Right kidney (tissue), 9 donors: Measurements from ENCODE around the gene KIR3DL2.
"Not testable (repeated sequence)": the region's sequence is repeated elsewhere in the genome, so short reads cannot be mapped to it uniquely, and the experiment has no call there.

Experiments used
- DNase-seq: peaks from one replicate; pipeline ENCODE4 v3.0.0-alpha.2; 2016
- long read RNA-seq, 8 donors: transcript quantifications; one replicate each; lab custom pipeline, GENCODE V29; 2026

KIR3DL2 gene
- long read RNA-seq, donor 1, result 0 reads
- long read RNA-seq, donor 2, result 0 reads
- long read RNA-seq, donor 3, result 0 reads
- long read RNA-seq, donor 4, result 0 reads
- long read RNA-seq, donor 5, result 0 reads
- long read RNA-seq, donor 6, result 0 reads
- long read RNA-seq, donor 7, result 0 reads
- long read RNA-seq, donor 8, result 0 reads

DNA sequence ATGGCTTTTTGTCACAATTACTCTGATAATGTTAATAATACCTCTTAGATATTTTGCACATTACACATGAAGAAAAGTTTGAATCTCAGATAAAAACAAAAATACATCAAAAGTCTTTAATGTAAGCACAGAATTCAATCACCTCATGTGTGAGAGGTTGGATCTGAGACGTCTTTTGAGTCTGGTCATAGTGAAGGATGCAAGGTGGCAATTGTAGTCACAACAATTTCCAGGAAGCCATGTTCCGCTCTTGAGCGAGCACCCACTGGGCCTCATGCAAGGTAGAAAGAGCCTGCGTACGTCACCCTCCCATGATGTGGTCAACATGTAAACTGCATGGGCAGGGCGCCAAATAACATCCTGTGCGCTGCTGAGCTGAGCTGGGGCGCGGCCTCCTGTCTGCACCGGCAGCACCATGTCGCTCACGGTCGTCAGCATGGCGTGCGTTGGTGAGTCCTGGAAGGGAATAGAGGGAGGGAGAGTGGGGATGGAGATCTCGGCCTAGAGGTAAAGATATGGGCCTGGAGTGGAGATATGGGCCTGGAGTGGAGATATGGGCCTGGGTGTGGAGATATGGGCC is at the start of gene KIR3DL2:
Gene KIR3DL2 (plus strand): TSS at position 383 of the 580 bp plus-strand sequence. CDS start 33 bp downstream, at position 416.
- not testable (repeated sequence) for DNase-seq

DNA sequence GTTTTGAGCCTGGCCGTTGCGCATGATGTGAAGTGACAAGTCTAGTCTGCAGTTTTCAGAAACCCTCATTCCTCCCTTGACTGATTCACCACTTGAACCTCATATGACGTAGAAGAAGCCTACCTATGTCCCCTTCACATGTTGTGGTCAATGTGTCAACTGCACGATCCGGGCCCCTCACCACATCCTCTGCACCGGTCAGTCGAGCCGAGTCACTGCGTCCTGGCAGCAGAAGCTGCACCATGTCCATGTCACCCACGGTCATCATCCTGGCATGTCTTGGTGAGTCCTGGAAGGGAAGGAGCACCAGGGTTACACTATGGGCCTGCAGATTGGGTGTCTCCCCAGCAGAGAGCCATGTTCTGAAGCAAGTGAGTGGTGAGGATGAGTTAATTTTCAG is 46.8 kb upstream of the KIR3DL2 start, which contains the start of gene KIR2DL4:
Gene KIR2DL4 (plus strand): TSS at position 201 of the 400 bp plus-strand sequence. CDS start 42 bp downstream, at position 243.
- no peak for DNase-seq

DNA sequence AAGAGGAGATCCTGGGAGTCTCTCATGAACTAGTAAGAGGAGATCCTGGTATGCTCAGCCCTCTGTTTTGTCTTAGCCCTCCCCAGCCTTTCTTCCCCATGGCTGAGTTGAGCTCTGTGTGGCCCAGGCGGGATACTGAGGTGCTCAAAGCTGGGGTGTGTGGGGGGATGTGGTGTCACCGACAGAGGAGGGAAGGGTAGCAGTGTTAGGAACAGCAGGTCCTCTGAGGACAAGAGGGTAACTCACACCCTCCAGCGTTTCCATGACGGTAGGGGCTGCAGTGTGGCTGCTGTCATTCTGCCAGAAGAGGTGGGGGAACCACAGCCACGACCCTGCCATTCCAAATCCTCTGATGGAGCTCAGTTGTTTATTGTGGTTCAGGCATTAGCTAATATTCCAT is 46.1 kb upstream of the KIR3DL2 start:
- DNase-seq, result no peak

DNA sequence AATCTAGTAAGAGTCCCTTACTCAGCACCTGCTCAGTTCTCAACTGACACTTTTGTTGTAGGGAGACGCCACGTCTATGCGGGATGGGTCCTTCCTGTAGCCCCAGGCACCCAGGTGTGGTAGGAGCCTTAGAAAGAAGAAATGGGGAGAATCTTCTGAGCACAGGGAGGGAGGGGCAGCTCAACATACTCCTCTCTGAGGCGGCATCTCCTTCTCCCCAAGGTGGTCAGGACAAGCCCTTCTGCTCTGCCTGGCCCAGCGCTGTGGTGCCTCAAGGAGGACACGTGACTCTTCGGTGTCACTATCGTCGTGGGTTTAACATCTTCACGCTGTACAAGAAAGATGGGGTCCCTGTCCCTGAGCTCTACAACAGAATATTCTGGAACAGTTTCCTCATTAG is 45.7 kb upstream of the KIR3DL2 start:
- DNase-seq, result no peak

DNA sequence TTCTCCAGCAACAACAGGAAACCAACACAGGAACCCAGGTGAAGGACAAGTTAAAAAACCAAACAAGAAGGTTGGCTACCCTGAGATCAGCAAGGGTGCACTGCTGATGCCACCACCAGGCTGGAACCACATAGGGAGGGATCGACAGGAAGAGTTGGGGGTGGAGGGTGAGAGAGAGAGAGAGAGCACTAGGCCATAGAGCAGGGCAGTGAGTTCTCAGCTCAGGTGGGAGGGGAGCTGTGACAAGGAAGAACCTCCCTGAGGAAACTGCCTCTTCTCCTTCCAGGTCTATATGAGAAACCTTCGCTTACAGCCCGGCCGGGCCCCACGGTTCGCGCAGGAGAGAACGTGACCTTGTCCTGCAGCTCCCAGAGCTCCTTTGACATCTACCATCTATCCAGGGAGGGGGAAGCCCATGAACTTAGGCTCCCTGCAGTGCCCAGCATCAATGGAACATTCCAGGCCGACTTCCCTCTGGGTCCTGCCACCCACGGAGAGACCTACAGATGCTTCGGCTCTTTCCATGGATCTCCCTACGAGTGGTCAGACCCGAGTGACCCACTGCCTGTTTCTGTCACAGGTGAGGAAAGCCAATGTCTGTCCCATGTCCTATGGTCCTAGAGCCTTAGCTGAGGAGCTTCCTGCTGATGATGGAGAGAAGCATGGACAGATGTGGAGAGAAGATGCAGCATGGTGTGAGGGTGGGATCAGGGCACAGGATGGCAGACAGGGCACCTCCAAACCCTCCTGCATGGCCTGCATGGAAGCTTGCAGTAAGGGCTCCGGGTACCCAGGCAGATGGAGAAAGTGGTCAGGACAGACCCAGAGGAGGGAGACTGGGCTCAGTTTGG is 44.4 kb upstream of the KIR3DL2 start:
- DNase-seq, result no peak

DNA sequence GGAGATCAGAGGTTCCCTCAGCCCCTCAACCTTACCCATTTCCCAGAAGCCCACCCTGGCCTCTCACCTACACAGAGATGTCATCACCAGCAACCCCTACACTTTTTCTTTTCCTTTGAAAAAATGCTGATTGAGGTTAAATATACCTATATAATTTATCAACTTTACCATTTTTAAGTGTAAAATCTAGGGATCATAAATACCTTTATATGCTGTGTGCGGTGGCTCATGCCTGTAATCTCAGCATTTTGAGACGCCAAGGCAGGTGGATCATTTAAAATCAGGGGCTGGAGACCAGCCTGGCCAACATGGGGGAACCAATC is 43.8 kb upstream of the KIR3DL2 start:
- no peak for DNase-seq

DNA sequence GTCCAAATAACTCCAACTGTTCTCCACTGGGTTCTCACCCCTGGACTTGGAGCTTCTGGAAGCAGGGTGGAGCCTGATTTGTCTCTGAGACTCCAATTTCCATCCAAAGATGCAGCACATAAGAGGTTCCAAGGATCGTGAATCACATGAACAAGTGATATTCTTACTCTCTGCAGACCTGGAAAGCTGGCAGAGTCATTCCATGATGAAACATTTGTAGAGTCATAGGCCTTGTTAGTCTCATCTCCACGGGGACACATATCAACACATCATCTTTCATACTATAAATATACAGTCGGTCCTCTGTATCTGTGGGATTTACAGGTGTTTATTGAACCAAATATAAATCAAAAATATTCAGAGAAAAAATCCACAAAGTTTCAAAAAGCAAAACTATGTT is 35.7 kb upstream of the KIR3DL2 start:
- DNase-seq, result not testable (repeated sequence)

DNA sequence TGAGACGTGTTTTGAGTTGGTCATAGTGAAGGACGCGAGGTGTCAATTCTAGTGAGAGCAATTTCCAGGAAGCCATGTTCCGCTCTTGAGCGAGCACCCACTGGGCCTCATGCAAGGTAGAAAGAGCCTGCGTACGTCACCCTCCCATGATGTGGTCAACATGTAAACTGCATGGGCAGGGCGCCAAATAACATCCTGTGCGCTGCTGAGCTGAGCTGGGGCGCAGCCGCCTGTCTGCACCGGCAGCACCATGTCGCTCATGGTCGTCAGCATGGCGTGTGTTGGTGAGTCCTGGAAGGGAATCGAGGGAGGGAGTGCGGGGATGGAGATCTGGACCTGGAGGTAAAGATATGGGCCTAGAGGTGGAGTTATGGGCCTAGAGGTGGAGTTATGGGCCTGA is 34.0 kb upstream of the KIR3DL2 start, which contains the start of gene KIR3DL1:
Gene KIR3DL1 (plus strand): TSS at position 218 of the 400 bp plus-strand sequence.
- DNase-seq, result not testable (repeated sequence)

DNA sequence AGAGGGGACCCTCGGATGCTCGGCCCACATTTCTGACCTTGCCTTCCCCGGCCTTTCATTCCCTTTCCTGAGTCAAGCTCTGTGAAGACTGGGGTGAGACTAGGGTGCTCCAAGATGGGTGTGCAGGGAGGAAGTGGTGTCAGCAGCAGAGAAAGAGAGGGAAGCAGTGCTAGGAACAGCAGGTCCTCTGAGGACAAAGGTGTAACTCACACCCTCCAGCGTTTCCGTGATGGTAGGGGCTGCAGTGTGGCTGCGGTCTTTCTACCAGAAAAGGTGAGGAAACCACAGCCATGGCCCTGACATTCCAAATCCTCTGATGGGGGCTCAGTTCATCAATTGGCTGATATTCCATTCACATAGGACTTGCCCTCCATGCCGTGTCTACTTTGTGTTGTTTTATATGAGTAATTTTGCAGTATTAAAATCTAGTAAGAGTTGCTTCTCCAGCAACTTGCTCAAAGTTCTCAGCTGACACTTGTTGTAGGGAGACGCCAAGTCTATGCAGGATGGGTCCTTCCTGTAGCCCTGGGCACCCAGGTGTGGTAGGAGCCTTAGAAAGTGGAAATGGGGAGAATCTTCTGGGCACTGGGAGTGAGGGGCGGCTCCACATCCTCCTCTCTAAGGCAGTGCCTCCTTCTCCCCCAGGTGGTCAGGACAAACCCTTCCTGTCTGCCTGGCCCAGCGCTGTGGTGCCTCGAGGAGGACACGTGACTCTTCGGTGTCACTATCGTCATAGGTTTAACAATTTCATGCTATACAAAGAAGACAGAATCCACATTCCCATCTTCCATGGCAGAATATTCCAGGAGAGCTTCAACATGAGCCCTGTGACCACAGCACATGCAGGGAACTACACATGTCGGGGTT is 32.3 kb upstream of the KIR3DL2 start:
- DNase-seq, result no peak

DNA sequence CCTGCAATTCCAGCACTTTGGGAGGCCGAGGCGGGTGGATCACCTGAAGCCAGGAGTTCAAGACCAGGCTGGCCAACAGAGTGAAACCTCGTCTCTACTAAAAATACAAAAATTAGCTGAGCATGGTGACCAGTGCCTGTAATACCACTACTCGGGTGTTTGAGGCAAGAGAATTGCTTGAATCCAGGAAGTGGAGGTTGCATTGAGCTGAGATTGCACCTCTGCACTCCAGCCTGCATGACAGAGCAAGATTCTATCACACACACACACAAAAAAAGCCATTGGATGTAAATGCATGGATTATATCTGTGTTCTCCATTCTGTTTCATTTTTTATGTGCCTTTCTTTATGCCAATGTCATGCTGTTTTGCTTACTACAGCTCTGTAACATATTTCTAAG is 25.8 kb upstream of the KIR3DL2 start:
- not testable (repeated sequence) for DNase-seq

DNA sequence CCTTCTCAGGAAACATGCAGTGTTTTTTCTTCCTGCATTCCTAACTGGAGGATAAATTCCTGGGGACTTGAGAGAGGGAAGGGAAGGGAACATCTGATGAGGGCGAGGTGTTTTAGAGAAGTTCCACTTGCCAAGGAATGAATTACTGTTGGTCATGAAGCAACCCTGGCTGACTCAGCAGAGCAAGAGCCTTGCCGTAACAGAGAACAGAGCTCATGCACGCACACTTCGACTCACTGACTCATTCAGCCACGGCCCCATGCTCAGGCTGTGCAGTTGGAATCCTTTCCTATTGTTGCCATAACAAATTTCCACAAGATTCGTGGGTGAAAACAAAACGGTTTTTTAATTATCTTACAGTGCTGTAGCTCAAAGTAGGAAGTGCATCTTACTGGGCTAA is 24.9 kb upstream of the KIR3DL2 start:
- not testable (repeated sequence) for DNase-seq

DNA sequence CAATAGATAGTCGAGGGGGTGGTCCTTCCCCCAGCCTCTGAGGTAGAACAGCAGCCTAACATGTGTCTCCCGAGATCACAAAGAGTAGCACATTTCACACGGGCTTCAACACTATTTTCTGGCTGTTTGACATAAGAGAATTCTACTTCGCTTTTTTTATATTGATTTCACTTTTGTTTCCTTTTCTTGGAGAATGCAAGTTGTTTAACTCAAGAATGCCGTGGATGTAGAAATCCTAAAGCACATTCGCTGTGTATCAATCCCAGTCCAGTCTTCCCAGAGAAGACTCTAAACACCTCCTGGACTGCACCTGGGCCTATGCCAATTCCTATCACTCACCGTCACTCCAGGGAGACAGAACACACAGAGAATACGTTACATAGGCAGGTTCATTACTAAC is 22.2 kb upstream of the KIR3DL2 start:
- not testable (repeated sequence) for DNase-seq

DNA sequence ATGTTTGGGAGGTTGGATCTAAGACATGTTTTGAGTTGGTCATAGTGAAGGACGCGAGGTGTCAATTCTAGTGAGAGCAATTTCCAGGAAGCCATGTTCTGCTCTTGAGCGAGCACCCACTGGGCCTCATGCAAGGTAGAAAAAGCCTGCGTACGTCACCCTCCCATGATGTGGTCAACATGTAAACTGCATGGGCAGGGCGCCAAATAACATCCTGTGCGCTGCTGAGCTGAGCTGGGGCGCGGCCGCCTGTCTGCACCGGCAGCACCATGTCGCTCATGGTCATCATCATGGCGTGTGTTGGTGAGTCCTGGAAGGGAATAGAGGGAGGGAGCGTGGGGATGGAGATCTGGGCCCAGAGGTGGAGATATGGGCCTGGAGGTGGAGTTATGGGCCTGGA is 17.7 kb upstream of the KIR3DL2 start, which contains the start of gene KIR2DS4:
Gene KIR2DS4 (plus strand): TSS at position 181 of the 400 bp plus-strand sequence.
- DNase-seq, result not testable (repeated sequence)

DNA sequence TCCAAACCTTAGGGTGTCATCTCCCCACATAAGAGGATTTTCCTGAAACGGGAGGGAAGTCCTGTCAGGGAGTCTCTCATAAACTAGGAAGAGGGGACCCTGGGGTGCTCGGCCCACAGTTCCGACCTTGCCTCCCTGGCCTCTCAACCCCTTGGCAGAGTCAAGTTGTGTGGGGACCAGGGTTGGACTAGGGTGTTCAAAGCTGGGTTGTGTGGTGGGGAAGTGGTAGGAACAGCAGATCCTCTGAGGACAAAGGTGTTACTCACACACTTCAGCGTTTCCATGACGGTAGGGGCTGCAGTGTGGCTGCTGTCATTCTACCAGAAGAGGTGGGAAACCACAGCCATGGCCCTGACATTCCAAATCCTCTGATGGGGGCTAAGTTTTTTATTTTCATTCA is 15.1 kb upstream of the KIR3DL2 start:
- DNase-seq, result not testable (repeated sequence)

DNA sequence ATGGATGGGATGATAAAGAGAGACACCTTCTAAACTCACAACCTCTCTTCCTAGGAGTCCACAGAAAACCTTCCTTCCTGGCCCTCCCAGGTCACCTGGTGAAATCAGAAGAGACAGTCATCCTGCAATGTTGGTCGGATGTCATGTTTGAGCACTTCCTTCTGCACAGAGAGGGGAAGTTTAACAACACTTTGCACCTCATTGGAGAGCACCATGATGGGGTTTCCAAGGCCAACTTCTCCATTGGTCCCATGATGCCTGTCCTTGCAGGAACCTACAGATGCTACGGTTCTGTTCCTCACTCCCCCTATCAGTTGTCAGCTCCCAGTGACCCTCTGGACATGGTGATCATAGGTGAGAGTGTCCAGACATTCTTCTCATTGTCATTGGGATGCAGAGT is 12.7 kb upstream of the KIR3DL2 start:
- not testable (repeated sequence) for DNase-seq

DNA sequence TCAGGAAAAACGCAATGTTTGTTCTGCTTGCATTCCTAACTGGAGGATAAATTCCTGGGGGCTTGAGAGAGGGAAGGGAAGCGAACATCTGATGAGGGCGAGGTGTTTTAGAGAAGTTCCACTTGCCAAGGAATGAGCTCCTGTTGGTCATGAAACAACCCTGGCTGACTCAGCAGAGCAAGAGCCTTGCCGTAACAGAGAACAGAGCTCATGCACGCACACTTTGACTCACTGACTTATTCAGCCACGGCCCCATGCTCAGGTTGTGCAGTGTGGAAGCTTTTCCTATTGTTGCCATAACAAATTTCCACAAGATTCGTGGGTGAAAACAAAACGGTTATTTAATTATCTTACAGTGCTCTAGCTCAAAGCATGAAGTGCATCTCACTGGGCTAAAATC is 7.1 kb upstream of the KIR3DL2 start:
- not testable (repeated sequence) for DNase-seq

DNA sequence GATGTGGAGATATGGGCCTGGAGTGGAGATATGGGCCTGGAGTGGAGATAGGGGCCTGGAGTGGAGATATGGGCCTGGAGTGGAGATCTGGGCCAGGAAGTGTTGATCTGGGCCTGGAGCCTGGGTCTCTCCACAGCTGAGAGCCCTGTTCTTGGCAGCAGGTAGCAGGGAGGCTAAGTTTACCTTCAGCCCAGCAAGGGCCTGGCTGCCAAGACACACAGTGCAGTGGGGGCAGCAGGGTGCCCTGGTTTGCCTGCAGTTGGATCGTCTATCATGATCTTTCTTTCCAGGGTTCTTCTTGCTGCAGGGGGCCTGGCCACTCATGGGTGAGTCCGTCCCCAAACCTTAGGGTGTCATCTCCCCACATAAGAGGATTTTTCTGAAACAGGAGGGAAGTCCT is 687 bp downstream of the KIR3DL2 start:
- DNase-seq, result no peak

DNA sequence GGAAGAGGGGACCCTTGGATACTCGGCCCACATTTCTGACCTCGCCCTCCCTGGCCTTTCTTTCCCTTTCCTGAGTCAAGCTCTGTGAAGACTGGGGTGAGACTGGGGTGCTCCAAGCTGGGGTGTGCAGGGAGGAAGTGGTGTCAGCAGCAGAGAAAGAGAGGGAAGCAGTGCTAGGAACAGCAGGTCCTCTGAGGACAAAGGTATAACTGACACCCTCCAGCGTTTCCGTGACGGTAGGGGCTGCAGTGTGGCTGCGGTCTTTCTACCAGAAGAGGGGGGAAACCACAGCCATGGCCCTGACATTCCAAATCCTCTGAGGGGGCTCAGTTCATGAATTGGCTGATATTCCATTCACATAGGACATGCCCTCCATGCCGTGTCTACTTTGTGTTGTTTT is 1.1 kb downstream of the KIR3DL2 start:
- DNase-seq, result no peak

DNA sequence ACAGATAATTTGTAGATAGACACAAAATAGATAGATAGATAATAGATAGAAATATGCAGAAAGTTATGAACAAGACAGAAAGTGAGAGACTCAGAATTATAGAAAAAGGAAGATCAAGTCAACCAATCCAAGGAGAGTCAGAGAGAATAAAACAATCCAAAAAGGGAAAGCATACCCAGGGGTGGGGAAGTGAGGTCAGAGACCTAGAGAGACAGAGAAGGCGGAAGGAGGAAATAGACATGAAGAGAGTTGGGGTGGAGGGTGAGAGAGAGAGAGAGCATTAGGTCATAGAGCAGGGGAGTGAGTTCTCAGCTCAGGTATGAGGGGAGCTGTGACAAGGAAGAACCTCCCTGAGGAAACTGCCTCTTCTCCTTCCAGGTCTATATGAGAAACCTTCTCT is 5.0 kb downstream of the KIR3DL2 start:
- not testable (repeated sequence) for DNase-seq

DNA sequence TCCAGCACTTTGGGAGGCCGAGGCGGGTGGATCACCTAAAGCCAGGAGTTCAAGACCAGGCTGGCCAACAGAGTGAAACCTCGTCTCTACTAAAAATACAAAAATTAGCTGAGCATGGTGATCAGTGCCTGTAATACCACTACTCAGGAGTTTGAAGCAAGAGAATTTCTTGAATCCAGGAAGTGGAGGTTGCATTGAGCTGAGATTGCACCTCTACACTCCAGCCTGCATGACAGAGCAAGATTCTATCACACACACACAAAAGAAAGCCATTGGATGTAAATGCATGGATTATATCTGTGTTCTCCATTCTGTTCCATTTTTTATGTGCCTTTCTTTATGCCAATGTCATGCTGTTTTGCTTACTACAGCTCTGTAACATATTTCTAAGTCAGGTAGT is 8.2 kb downstream of the KIR3DL2 start:
- not testable (repeated sequence) for DNase-seq

DNA sequence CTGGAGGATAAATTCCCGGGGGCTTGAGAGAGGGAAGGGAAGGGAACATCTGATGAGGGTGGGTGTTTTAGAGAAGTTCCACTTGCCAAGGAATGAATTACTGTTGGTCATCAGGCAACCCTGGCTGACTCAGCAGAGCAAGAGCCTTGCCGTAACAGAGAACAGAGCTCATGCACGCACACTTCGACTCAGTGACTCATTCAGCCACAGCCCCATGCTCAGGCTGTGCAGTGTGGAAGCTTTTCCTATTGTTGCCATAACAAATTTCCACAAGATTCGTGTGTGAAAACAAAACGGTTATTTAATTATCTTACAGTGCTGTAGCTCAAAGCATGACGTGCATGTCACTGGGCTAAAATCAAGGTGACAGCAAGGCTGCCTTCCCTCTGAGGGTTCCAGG is 9.2 kb downstream of the KIR3DL2 start:
- not testable (repeated sequence) for DNase-seq

DNA sequence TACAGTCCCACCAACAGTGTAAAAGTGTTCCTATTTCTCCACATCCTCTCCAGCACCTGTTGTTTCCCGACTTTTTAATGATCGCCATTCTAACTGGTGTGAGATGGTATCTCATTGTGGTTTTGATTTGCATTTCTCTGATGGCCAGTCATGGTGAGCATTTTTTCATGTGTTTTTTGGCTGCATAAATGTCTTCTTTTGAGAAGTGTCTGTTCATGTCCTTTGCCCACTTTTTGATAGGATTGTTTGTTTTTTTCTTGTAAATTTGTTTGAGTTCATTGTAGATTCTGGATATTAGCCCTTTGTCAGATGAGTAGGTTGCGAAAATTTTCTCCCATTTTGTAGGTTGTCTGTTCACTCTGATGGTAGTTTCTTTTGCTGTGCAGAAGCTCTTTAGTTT is 13.2 kb downstream of the KIR3DL2 start:
- DNase-seq, result not testable (repeated sequence)
